ENCODE data around the gene OR52E6. TPM values are rescaled to one million over a fixed set of nuclear protein-coding genes. Genes with fewer than 3 reads are reported as not detected.

The OR52E6 gene
- total RNA-seq, 2 donors from 2014 or later, result not detected

- no peak overlapping the region for H3K27ac ChIP-seq (ENCODE audit: low read depth, low read length)
- H3K4me3 ChIP-seq (ENCODE audit: low read length), result no peak overlapping the region
- Mint-ChIP-seq H3K27me3 (ENCODE audit: insufficient read depth) (peaks cover 10% of the 10 kb centered on the region), H3K4me3 (peak overlapping the region; percentile 69), H3K36me3 (ENCODE audit: low read depth) (no peaks in the 10 kb centered on the region), H3K27ac (peak overlapping the region; percentile 76), H3K4me1 (peaks cover 7% of the 10 kb centered on the region), H3K9me3 (peaks cover 3% of the 10 kb centered on the region)
- 92 to 96% methylated on average over 4 to 5 of the region's 5 CpGs for WGBS, 2 experiments (ENCODE audit: insufficient coverage in 1 of 2, insufficient read length in 1 of 2)
- peaks cover 4% of the 10 kb centered on the region for H3K9me3 ChIP-seq (ENCODE audit: control insufficient read depth, low read length)
- no peaks in the 10 kb centered on the region for H3K4me1 ChIP-seq (ENCODE audit: control insufficient read depth, insufficient read depth, low read length)
- H3K9ac ChIP-seq (ENCODE audit: extremely low read depth, low read length, poor library complexity, severe bottlenecking), result no peak overlapping the region
- TF ChIP-seq CTCF (conservative IDR thresholded peaks at IDR 0.05), result no peak
- H3K36me3 ChIP-seq (ENCODE audit: control insufficient read depth, insufficient read depth, low read length), result no peaks in the 10 kb centered on the region
- DNase-seq, result no peak
- H3K27me3 ChIP-seq (ENCODE audit: control insufficient read depth, insufficient read depth, low read length, poor library complexity, severe bottlenecking), result no peaks in the 10 kb centered on the region
These were observed 32.6 kb downstream of the OR52E6 start for GRCh38 chr11:5809122-5809519.

GRCh38 chr11:5808500-5809121 lies 33.1 kb downstream of the OR52E6 start, which contains the start of gene OR52N2:
TSS of gene OR52N2 (plus strand) at chr11:5808924. CDS start at chr11:5820336, 11,412 bp downstream.
- peaks cover 10% of the 10 kb centered on the region for H3K27me3 Mint-ChIP-seq (ENCODE audit: insufficient read depth)
- DNase-seq, result peak; percentile 90
- WGBS, 2 experiments (ENCODE audit: insufficient coverage in 1 of 2, insufficient read length in 1 of 2), result 67 to 79% methylated on average over 11 to 24 of the region's 24 CpGs
- no peak within 1 kb of the TSS for H3K27ac ChIP-seq (ENCODE audit: low read depth, low read length)
- no peaks in the 10 kb centered on the region for H3K4me1 ChIP-seq (ENCODE audit: control insufficient read depth, insufficient read depth, low read length)
- peaks cover 7% of the 10 kb centered on the region for H3K4me1 Mint-ChIP-seq
- peaks cover 9% of the 10 kb centered on the region for H3K9me3 ChIP-seq (ENCODE audit: control insufficient read depth, low read length)
- H3K27me3 ChIP-seq (ENCODE audit: control insufficient read depth, insufficient read depth, low read length, poor library complexity, severe bottlenecking), result no peaks in the 10 kb centered on the region
- no peak within 1 kb of the TSS for H3K9ac ChIP-seq (ENCODE audit: extremely low read depth, low read length, poor library complexity, severe bottlenecking)
- no peaks in the 10 kb centered on the region for H3K36me3 Mint-ChIP-seq (ENCODE audit: low read depth)
- TF ChIP-seq CTCF (conservative IDR thresholded peaks at IDR 0.05), result peak; percentile 98
- no peaks in the 10 kb centered on the region for H3K36me3 ChIP-seq (ENCODE audit: control insufficient read depth, insufficient read depth, low read length)
- no peak within 1 kb of the TSS for H3K4me3 ChIP-seq (ENCODE audit: low read length)
- peaks cover 4% of the 10 kb centered on the region for H3K9me3 Mint-ChIP-seq
- H3K27ac Mint-ChIP-seq, result peak within 1 kb of the TSS; percentile 76
- peak within 1 kb of the TSS; percentile 69 for H3K4me3 Mint-ChIP-seq

GRCh38 chr11:5807580-5807979 lies 34.1 kb downstream of the OR52E6 start:
- no peaks in the 10 kb centered on the region for H3K36me3 ChIP-seq (ENCODE audit: control insufficient read depth, insufficient read depth, low read length)
- 76 to 78% methylated on average over 8 to 10 of the region's 10 CpGs for WGBS, 2 experiments (ENCODE audit: insufficient coverage in 1 of 2, insufficient read length in 1 of 2)

More at GRCh38 chr11:5807580-5807979, 34.1 kb downstream of the OR52E6 start:
- H3K27ac ChIP-seq (ENCODE audit: low read depth, low read length), result no peak overlapping the region
- peaks cover 11% of the 10 kb centered on the region for H3K9me3 ChIP-seq (ENCODE audit: control insufficient read depth, low read length)
- no peak overlapping the region for H3K27ac Mint-ChIP-seq
- H3K9me3 Mint-ChIP-seq, result peaks cover 7% of the 10 kb centered on the region
- peaks cover 10% of the 10 kb centered on the region for H3K27me3 Mint-ChIP-seq (ENCODE audit: insufficient read depth)
- no peaks in the 10 kb centered on the region for H3K27me3 ChIP-seq (ENCODE audit: control insufficient read depth, insufficient read depth, low read length, poor library complexity, severe bottlenecking)
- TF ChIP-seq CTCF (conservative IDR thresholded peaks at IDR 0.05), result peak; percentile 47
- H3K9ac ChIP-seq (ENCODE audit: extremely low read depth, low read length, poor library complexity, severe bottlenecking), result no peak overlapping the region
- peak; percentile 77 for DNase-seq
- no peak overlapping the region for H3K4me3 ChIP-seq (ENCODE audit: low read length)
- no peak overlapping the region for H3K4me3 Mint-ChIP-seq
- no peaks in the 10 kb centered on the region for H3K36me3 Mint-ChIP-seq (ENCODE audit: low read depth)
- no peaks in the 10 kb centered on the region for H3K4me1 ChIP-seq (ENCODE audit: control insufficient read depth, insufficient read depth, low read length)
- H3K4me1 Mint-ChIP-seq, result peaks cover 7% of the 10 kb centered on the region

All from endodermal cell (in vitro differentiated cells).